ENCODE measurements around the gene GMCL2.

The GMCL2 gene

GRCh38 chr5:178210686-178211085 is 23.5 kb upstream of the GMCL2 start:
- Histone ChIP-seq H3K4me2 (ENCODE audit: low read length) (no peak overlapping the region), H3K9ac (ENCODE audit: low read depth, low read length) (no peak overlapping the region), H3K36me3 (ENCODE audit: insufficient read depth, low read length) (peaks cover 92% of the 10 kb centered on the region), H3K4me1 (ENCODE audit: control insufficient read depth, insufficient read depth, low read length) (peaks cover 19% of the 10 kb centered on the region), H3K27me3 (ENCODE audit: control insufficient read depth, insufficient read depth, low read length) (no peaks in the 10 kb centered on the region), H3K9me3 (replicated peaks; ENCODE audit: low read length) (no peaks in the 10 kb centered on the region), H3K4me3 (ENCODE audit: low read length) (no peak overlapping the region)

GRCh38 chr5:178210073-178210535 is 22.9 kb upstream of the GMCL2 start:
- H3K4me3 ChIP-seq (ENCODE audit: low read length): no peak overlapping the region
- H3K9ac ChIP-seq (ENCODE audit: low read depth, low read length): no peak overlapping the region
- no peaks in the 10 kb centered on the region for H3K9me3 ChIP-seq (replicated peaks; ENCODE audit: low read length)
- peaks cover 93% of the 10 kb centered on the region for H3K36me3 ChIP-seq (ENCODE audit: insufficient read depth, low read length)
- peaks cover 19% of the 10 kb centered on the region for H3K4me1 ChIP-seq (ENCODE audit: control insufficient read depth, insufficient read depth, low read length)
- no peaks in the 10 kb centered on the region for H3K27me3 ChIP-seq (ENCODE audit: control insufficient read depth, insufficient read depth, low read length)
- H3K4me2 ChIP-seq (ENCODE audit: low read length): no peak overlapping the region

GRCh38 chr5:178209334-178210072 is 22.3 kb upstream of the GMCL2 start:
- Histone ChIP-seq H3K36me3 (ENCODE audit: insufficient read depth, low read length) (peaks cover 90% of the 10 kb centered on the region), H3K4me3 (ENCODE audit: low read length) (no peak overlapping the region), H3K9ac (ENCODE audit: low read depth, low read length) (no peak overlapping the region), H3K27me3 (ENCODE audit: control insufficient read depth, insufficient read depth, low read length) (no peaks in the 10 kb centered on the region), H3K4me1 (ENCODE audit: control insufficient read depth, insufficient read depth, low read length) (peaks cover 19% of the 10 kb centered on the region), H3K4me2 (ENCODE audit: low read length) (no peak overlapping the region), H3K9me3 (replicated peaks; ENCODE audit: low read length) (no peaks in the 10 kb centered on the region)

- Histone ChIP-seq H3K4me1 (ENCODE audit: control insufficient read depth, insufficient read depth, low read length) (peaks cover 19% of the 10 kb centered on the region), H3K27me3 (ENCODE audit: control insufficient read depth, insufficient read depth, low read length) (no peaks in the 10 kb centered on the region), H3K4me3 (ENCODE audit: low read length) (no peak overlapping the region), H3K9me3 (replicated peaks; ENCODE audit: low read length) (no peaks in the 10 kb centered on the region), H3K4me2 (ENCODE audit: low read length) (no peak overlapping the region), H3K9ac (ENCODE audit: low read depth, low read length) (no peak overlapping the region), H3K36me3 (ENCODE audit: insufficient read depth, low read length) (peaks cover 82% of the 10 kb centered on the region)
These were observed 21.5 kb upstream of the GMCL2 start for GRCh38 chr5:178208540-178209227.

- H3K36me3 ChIP-seq (ENCODE audit: insufficient read depth, low read length): peaks cover 75% of the 10 kb centered on the region
- H3K4me1 ChIP-seq (ENCODE audit: control insufficient read depth, insufficient read depth, low read length): peaks cover 19% of the 10 kb centered on the region
- no peak overlapping the region for H3K4me3 ChIP-seq (ENCODE audit: low read length)
- H3K9me3 ChIP-seq (replicated peaks; ENCODE audit: low read length): no peaks in the 10 kb centered on the region
- no peaks in the 10 kb centered on the region for H3K27me3 ChIP-seq (ENCODE audit: control insufficient read depth, insufficient read depth, low read length)
- H3K4me2 ChIP-seq (ENCODE audit: low read length): peak overlapping the region; percentile 86
- no peak overlapping the region for H3K9ac ChIP-seq (ENCODE audit: low read depth, low read length)
These were observed 20.7 kb upstream of the GMCL2 start for GRCh38 chr5:178207917-178208280.

- Histone ChIP-seq H3K9ac (ENCODE audit: low read depth, low read length) (peak overlapping the region; percentile 99), H3K4me2 (ENCODE audit: low read length) (peak overlapping the region; percentile 86), H3K9me3 (replicated peaks; ENCODE audit: low read length) (no peaks in the 10 kb centered on the region), H3K4me3 (ENCODE audit: low read length) (peak overlapping the region; percentile 90), H3K4me1 (ENCODE audit: control insufficient read depth, insufficient read depth, low read length) (peaks cover 19% of the 10 kb centered on the region), H3K36me3 (ENCODE audit: insufficient read depth, low read length) (peaks cover 69% of the 10 kb centered on the region), H3K27me3 (ENCODE audit: control insufficient read depth, insufficient read depth, low read length) (no peaks in the 10 kb centered on the region)
These were observed 20.2 kb upstream of the GMCL2 start for GRCh38 chr5:178207183-178207916.

- Histone ChIP-seq H3K4me2 (ENCODE audit: low read length) (peak overlapping the region; percentile 86), H3K36me3 (ENCODE audit: insufficient read depth, low read length) (peaks cover 60% of the 10 kb centered on the region), H3K4me1 (ENCODE audit: control insufficient read depth, insufficient read depth, low read length) (peaks cover 22% of the 10 kb centered on the region), H3K9ac (ENCODE audit: low read depth, low read length) (peak overlapping the region; percentile 99), H3K27me3 (ENCODE audit: control insufficient read depth, insufficient read depth, low read length) (no peaks in the 10 kb centered on the region), H3K4me3 (ENCODE audit: low read length) (peak overlapping the region; percentile 90), H3K9me3 (replicated peaks; ENCODE audit: low read length) (no peaks in the 10 kb centered on the region)
These were observed 19.3 kb upstream of the GMCL2 start for GRCh38 chr5:178206166-178207101.

GRCh38 chr5:178205749-178206047 is 18.5 kb upstream of the GMCL2 start:
- Histone ChIP-seq H3K4me2 (ENCODE audit: low read length) (peak overlapping the region; percentile 86), H3K9me3 (replicated peaks; ENCODE audit: low read length) (no peaks in the 10 kb centered on the region), H3K36me3 (ENCODE audit: insufficient read depth, low read length) (peaks cover 54% of the 10 kb centered on the region), H3K4me3 (ENCODE audit: low read length) (peak overlapping the region; percentile 90), H3K9ac (ENCODE audit: low read depth, low read length) (peak overlapping the region; percentile 99), H3K27me3 (ENCODE audit: control insufficient read depth, insufficient read depth, low read length) (no peaks in the 10 kb centered on the region), H3K4me1 (ENCODE audit: control insufficient read depth, insufficient read depth, low read length) (peaks cover 22% of the 10 kb centered on the region)

- H3K4me3 ChIP-seq (ENCODE audit: low read length): peak overlapping the region; percentile 90
- H3K36me3 ChIP-seq (ENCODE audit: insufficient read depth, low read length): peaks cover 48% of the 10 kb centered on the region
- H3K4me1 ChIP-seq (ENCODE audit: control insufficient read depth, insufficient read depth, low read length): peaks cover 22% of the 10 kb centered on the region
- peak overlapping the region; percentile 99 for H3K9ac ChIP-seq (ENCODE audit: low read depth, low read length)
- H3K27me3 ChIP-seq (ENCODE audit: control insufficient read depth, insufficient read depth, low read length): no peaks in the 10 kb centered on the region
- peak overlapping the region; percentile 86 for H3K4me2 ChIP-seq (ENCODE audit: low read length)
- no peaks in the 10 kb centered on the region for H3K9me3 ChIP-seq (replicated peaks; ENCODE audit: low read length)
These were observed 18.0 kb upstream of the GMCL2 start for GRCh38 chr5:178204935-178205748.

GRCh38 chr5:178204182-178204934 is 17.2 kb upstream of the GMCL2 start, which contains the start of gene HNRNPAB:
TSS of gene HNRNPAB (plus strand) at chr5:178204533. CDS start at chr5:178204838, 305 bp downstream.
- Histone ChIP-seq H3K36me3 (ENCODE audit: insufficient read depth, low read length) (peaks cover 40% of the 10 kb centered on the region), H3K4me2 (ENCODE audit: low read length) (peak within 1 kb of the TSS; percentile 86), H3K9ac (ENCODE audit: low read depth, low read length) (peak within 1 kb of the TSS; percentile 99), H3K4me3 (ENCODE audit: low read length) (peak within 1 kb of the TSS; percentile 90), H3K27me3 (ENCODE audit: control insufficient read depth, insufficient read depth, low read length) (no peaks in the 10 kb centered on the region), H3K4me1 (ENCODE audit: control insufficient read depth, insufficient read depth, low read length) (peaks cover 22% of the 10 kb centered on the region), H3K9me3 (replicated peaks; ENCODE audit: low read length) (no peaks in the 10 kb centered on the region)
